Stimulated activated CD4-positive, alpha-beta T cell treated with anti-CD3 and anti-CD28 coated beads, Interleukin-2, amount 100 ng/mL, for 4 hours (primary cell): ENCODE data around the gene PRTFDC1.

ENCODE experiments used
- DNase-seq: peaks from one replicate; pipeline ENCODE4 v3.0.0-alpha.2; 2020; ENCODE audit warnings: low read depth

The PRTFDC1 gene

GRCh38 chr10:24902400-24902728 is 50.0 kb downstream of the PRTFDC1 start:
- DNase-seq = no peak

- DNase-seq = no peak
These were observed 50.6 kb downstream of the PRTFDC1 start for GRCh38 chr10:24901686-24902399.

GRCh38 chr10:24900888-24901685 is 51.3 kb downstream of the PRTFDC1 start:
- no peak for DNase-seq

- no peak for DNase-seq
These were observed 52.8 kb downstream of the PRTFDC1 start for GRCh38 chr10:24899571-24899970.

DNA sequence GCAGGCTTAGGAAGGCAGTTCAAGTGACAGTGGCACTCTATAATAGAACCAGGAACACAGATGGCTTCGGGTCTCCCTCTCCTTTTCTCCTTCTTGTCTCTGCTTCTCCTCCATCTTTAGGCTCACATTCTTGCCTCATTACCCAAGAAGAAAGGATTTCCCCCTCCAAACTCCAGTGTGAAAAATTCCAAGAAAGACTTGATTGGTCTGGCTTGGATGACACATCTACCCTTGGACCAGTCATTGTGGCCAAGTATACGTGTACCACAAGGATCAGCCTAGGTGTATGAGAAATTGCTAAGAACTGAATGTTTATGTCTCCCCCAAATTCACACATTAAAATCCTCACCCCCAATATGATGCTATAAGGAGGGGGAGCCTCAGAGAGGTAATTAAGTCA is 53.9 kb downstream of the PRTFDC1 start:
- no peak for DNase-seq

DNA sequence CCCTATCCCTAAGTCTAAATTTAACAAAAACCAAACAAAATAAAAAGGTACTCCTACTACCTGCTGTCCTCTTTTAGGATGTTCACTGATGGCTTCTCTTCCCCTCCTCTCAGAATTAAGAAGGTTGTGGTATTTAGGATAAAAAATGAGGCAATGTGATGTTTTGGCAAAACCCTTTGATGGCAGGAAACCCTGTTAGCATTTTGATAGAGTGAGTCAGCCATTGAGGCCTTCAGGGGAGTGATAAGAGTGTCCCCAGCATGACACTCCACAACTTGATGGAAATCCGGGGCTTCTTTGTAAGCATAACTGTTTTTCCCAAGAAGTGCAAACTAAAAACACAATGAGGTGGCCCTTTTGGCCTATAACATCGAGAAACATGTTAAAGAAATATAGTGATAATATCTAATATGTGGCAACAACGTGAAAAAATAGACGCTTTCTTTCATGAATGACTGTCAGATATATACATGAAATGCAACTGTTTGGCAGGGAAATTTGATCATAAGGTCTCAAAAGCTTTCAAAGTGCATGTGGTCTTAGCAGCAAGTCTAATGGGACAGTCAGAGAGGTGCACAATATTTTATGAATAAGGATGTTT is 55.0 kb downstream of the PRTFDC1 start:
- DNase-seq = no peak

GRCh38 chr10:24894728-24895127 is 57.7 kb downstream of the PRTFDC1 start:
- DNase-seq = no peak

DNA sequence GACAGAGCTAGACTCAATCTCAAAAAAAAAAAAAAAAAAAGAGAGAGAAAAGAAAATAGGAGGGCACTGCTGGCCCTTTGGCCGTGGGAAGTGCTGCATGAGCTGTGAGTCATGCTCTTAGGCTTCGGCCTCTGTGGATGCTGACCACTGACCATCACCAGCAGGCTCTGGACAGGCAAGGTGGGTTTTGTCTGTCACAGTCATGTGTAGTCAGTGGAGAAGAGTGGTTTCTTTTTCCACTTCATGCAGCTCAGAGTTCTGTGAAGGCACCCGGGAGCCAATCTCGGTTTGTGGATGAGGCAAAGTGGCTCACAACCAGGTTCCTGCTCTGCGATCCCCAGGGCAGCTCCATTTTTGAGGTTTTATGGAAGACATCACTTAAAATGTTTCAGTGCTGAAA is 58.1 kb downstream of the PRTFDC1 start:
- DNase-seq = no peak

DNA sequence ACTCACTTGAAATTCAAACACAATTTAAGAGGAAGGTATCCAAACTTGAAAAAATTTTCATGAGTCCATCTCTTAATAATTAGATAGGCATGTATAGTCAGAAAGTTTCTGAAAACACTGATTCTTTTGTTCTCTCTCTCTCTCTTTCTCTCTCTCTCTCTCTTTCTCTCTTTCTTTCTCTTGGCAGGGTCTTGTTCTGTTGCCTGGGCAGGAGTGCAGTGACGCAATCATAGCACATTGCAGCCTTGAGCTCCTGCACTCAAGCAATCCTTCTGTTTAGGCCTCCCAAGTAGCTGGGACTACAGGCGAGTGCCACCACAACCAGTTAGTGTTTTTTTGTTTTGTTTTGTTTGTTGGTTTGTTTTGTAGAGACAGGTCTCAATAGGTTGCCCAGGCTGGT is 59.3 kb downstream of the PRTFDC1 start:
- DNase-seq = no peak

DNA sequence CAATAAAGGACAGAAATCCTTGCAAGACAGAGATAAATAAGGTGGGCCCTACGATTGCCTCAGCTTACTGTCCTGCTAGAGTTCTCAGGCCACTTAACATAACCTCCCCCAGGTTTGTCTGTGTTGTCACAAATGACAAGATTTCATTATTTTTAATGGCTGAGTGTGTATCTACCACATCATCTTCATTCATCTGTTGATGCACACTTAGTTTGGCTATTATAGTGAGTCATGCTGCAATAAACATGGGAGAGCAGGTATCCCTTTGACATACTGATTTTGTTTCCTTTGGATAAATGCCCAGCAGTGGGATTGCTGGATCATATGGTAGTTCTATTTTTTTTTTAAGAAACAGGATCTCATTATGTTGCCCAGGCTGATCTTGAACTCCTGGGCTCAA is 60.6 kb downstream of the PRTFDC1 start:
- no peak for DNase-seq

DNA sequence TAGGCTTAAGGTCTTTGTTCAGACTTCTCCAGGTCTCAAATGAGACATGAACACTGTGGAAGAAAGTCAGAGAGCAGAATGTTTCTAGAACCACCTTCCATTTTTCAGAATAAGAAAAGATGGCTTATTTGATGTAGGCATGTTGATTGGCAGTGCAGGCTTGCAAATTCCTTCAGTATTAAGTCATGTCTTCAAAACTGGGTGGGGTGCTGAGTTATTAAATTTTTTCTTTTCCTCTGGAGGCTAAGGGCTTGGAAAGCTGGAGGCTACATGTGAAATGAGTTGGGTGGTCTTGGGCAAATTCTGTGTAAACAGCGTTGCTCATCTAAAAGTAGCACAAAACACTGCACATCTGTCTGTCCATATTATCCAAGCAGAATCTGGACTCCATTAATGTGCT is 62.8 kb downstream of the PRTFDC1 start:
- no peak for DNase-seq

- no peak for DNase-seq
These were observed 64.6 kb downstream of the PRTFDC1 start for GRCh38 chr10:24887855-24888231.

- DNase-seq = no peak
These were observed 66.1 kb downstream of the PRTFDC1 start for GRCh38 chr10:24886290-24886680.

GRCh38 chr10:24885551-24886289 is 66.7 kb downstream of the PRTFDC1 start:
- no peak for DNase-seq

GRCh38 chr10:24884793-24885192 is 67.6 kb downstream of the PRTFDC1 start:
- DNase-seq = no peak

- DNase-seq = no peak
These were observed 68.1 kb downstream of the PRTFDC1 start for GRCh38 chr10:24884316-24884715.

GRCh38 chr10:24883176-24883575 is 69.2 kb downstream of the PRTFDC1 start:
- DNase-seq = no peak

DNA sequence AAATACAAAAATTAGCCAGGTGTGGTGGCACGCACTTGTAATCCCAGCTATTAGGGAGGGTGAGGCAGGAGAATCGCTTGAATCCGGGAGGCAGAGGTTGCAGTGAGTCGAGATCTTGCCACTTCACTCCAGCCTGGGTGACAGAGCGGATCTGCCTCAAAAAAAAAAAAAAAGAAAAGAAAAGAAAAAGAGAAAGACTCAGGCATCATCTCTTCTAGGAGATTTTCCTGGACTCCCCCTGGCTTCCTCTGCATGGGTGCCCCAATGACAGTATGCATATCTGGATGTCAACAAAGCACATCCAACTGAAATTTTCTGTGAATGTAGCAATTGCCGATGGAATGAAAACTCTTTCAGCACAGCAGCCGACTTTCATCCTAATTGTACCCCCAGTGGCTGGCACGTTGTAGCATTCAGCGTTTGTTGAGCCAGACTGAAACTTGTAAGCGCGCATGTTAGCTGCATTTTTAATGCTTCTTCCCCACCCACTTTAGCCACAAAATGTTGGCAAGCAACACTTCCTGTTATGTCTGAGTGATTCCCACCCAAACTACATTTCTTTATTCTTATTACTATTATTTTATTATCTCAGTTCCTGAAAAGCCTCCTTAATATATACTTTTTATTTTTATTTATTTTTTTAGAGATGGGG is 70.2 kb downstream of the PRTFDC1 start:
- DNase-seq = peak; percentile 26

DNA sequence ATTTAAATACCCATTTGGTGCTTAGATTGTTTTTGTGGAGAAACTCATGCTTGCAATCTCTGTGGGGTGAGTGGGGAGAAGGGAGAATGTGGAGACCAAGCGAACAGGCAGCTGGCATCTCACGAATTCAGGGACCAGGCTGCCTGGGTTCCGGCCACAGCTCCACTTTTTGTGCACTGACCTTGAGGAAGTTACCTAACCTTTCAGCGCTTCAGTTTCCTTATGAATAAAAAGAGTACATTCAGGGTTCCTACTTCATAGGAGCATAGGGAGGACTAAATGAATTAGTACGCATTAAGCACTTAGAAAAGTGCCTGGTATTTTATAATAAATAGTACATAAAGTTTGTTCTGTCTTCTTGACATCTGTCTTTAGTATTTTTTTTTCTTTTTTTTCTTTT is 72.5 kb downstream of the PRTFDC1 start:
- no peak for DNase-seq

DNA sequence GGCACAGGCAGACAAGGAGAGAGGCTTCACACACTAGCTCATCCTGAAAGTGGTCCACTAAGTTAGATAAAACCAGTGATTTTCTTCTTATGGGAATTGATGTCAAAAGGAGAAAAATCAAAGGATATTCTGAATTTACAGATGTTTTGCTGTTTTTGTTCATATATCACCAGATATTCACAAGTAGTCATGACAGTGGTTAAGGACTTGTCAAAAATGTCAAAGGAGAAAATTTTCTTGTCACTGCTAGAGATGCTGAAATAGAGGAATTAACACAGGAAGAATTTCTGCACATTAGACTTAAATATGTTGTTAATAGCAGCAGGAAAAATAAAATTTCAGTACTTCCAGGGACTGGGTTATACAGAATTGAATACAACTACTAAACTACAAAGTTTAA is 78.3 kb downstream of the PRTFDC1 start:
- DNase-seq = no peak

- DNase-seq = no peak
These were observed 79.1 kb downstream of the PRTFDC1 start for GRCh38 chr10:24873281-24873683.

GRCh38 chr10:24872790-24873182 is 79.6 kb downstream of the PRTFDC1 start:
- DNase-seq = no peak
